Vagina (tissue), 2 donors: Measurements from ENCODE around the gene PRKAR1B. TPM values are rescaled to one million over a fixed set of nuclear protein-coding genes. Genes with fewer than 3 reads are reported as not detected.
A peak's percentile ranks its signal among the peaks of the same experiment; 100 is the strongest.

Experiments used
- DNase-seq, 2 donors: peaks; one replicate each; pipeline ENCODE4 v3.0.0-alpha.2; 2017; ENCODE audit errors: extremely low spot score in 2 of 2
- H3K27ac ChIP-seq: fragments of 200-600 bp; sonication (generic); one replicate; pipeline ENCODE4 v1.5.1; 2019
- H3K27me3 ChIP-seq: fragments of 200-600 bp; sonication (generic); one replicate; pipeline ENCODE4 v1.5.1; 2019
- H3K36me3 ChIP-seq, 2 donors: fragments of 200-600 bp; sonication (generic); one replicate each; pipeline ENCODE4 v1.5.1; 2017 to 2019
- H3K4me1 ChIP-seq: fragments of 200-600 bp; sonication (generic); one replicate; pipeline ENCODE4 v1.5.1; 2019
- H3K4me3 ChIP-seq, 2 donors: fragments of 200-600 bp; sonication (generic); 1 replicate in 1 of 2; 2 replicates in 1 of 2; pipeline ENCODE4 v1.5.1; 2016 to 2019
- H3K9me3 ChIP-seq: fragments of 200-600 bp; sonication (generic); one replicate; pipeline ENCODE4 v1.5.1; 2019
- POLR2A ChIP-seq, 2 donors: fragments of 450-650 bp; IDR thresholded peaks; one replicate each; pipeline ENCODE4 v1.6.1; 2017; ENCODE audit warnings: antibody characterized with exemption in 2 of 2, mild to moderate bottlenecking in 2 of 2, moderate library complexity in 2 of 2
- POLR2AphosphoS5 ChIP-seq, 2 donors: sonication (generic); formaldehyde crosslinking; IDR thresholded peaks; one replicate each; pipeline ENCODE4 v1.9.0; 2017; ENCODE audit warnings: antibody characterized with exemption in 2 of 2, mild to moderate bottlenecking in 2 of 2, low read depth in 1 of 2; ENCODE audit not compliant: insufficient read depth in 1 of 2
- intact Hi-C: fragments of 100-400 bp; cut with DNase I; formaldehyde crosslinking; loops from one replicate; pipeline ENCODE4 v1.15.1; 2023
- total RNA-seq: library from RNA; depleted of rRNA; stranded (reverse); fragments of >200 nt; gene quantifications from one replicate; pipeline ENCODE4 v1.2.3, GENCODE V29; 2016
- TF ChIP-seq, protein P1 (sequence below), 3 experiments: fragments of 450-650 bp in 2 of 3; fragments of 200-600 bp in 1 of 3; sonication (generic) in 1 of 3; IDR thresholded peaks; one replicate each; pipeline ENCODE4 v1.5.1; 2017 to 2019; ENCODE audit warnings: antibody characterized with exemption in 3 of 3, mild to moderate bottlenecking in 2 of 3, moderate library complexity in 2 of 3

Gene PRKAR1B
- total RNA-seq, 1 donor from 2014 or later = 31.4 TPM

GRCh38 chr7:630539-630938 lies 96.5 kb downstream of the PRKAR1B start:
- no peak for DNase-seq
- Histone ChIP-seq H3K4me3 (no peak overlapping the region), H3K36me3 (no peaks in the 10 kb centered on the region), H3K4me1 (no peaks in the 10 kb centered on the region), H3K9me3 (no peaks in the 10 kb centered on the region), H3K27ac (no peak overlapping the region), H3K27me3 (no peaks in the 10 kb centered on the region)
- TF ChIP-seq POLR2AphosphoS5 (IDR thresholded peaks at IDR 0.05; ENCODE audit: insufficient read depth in 1 of 2, low read depth in 1 of 2) (no peak), POLR2A (IDR thresholded peaks at IDR 0.05) (no peak)
- TF ChIP-seq, protein P1, sequence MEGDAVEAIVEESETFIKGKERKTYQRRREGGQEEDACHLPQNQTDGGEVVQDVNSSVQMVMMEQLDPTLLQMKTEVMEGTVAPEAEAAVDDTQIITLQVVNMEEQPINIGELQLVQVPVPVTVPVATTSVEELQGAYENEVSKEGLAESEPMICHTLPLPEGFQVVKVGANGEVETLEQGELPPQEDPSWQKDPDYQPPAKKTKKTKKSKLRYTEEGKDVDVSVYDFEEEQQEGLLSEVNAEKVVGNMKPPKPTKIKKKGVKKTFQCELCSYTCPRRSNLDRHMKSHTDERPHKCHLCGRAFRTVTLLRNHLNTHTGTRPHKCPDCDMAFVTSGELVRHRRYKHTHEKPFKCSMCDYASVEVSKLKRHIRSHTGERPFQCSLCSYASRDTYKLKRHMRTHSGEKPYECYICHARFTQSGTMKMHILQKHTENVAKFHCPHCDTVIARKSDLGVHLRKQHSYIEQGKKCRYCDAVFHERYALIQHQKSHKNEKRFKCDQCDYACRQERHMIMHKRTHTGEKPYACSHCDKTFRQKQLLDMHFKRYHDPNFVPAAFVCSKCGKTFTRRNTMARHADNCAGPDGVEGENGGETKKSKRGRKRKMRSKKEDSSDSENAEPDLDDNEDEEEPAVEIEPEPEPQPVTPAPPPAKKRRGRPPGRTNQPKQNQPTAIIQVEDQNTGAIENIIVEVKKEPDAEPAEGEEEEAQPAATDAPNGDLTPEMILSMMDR (IDR thresholded peaks at IDR 0.05) = no peak
- intact Hi-C loops = no loop called here

GRCh38 chr7:630111-630511 lies 97.0 kb downstream of the PRKAR1B start:
- H3K9me3 ChIP-seq = no peaks in the 10 kb centered on the region
- no peak overlapping the region for H3K4me3 ChIP-seq
- intact Hi-C loops = no loop called here
- no peak overlapping the region for H3K27ac ChIP-seq
- TF ChIP-seq POLR2A (IDR thresholded peaks at IDR 0.05) (no peak), POLR2AphosphoS5 (IDR thresholded peaks at IDR 0.05; ENCODE audit: insufficient read depth in 1 of 2, low read depth in 1 of 2) (no peak)
- TF ChIP-seq, protein P1 (IDR thresholded peaks at IDR 0.05) = no peak
- H3K36me3 ChIP-seq = no peaks in the 10 kb centered on the region
- no peaks in the 10 kb centered on the region for H3K27me3 ChIP-seq
- no peak for DNase-seq
- no peaks in the 10 kb centered on the region for H3K4me1 ChIP-seq

DNA sequence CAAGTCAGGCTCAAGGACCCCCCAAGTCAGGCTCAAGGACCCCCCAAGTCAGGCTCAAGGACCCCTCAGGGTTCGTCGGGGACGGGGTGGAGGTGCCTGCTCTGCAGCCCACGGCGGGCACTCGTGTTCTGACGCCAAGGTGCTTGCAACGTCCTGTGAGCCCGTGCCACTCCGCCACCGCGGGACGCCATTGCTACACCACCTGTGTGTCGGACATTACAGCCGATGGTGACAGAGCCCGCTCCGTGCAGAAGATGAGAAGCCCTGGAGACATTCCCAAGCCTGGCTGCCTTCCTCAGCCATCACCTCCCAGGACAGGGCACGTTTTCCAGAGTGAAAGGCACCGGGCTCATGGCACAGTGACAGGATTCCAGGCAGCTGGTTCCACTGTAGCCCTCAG lies 98.3 kb downstream of the PRKAR1B start:
- Histone ChIP-seq H3K36me3 (no peaks in the 10 kb centered on the region), H3K27me3 (no peaks in the 10 kb centered on the region), H3K4me3 (no peak overlapping the region), H3K27ac (no peak overlapping the region), H3K9me3 (no peaks in the 10 kb centered on the region), H3K4me1 (no peaks in the 10 kb centered on the region)
- peak in 1 of 2 donors; percentile 74 for DNase-seq
- intact Hi-C loops = loop anchor here (10.0 kb wide), 1 partner anchor 304 kb away; no protein-coding TSS in a partner anchor
- TF ChIP-seq, protein P1 (IDR thresholded peaks at IDR 0.05) = no peak
- TF ChIP-seq POLR2A (IDR thresholded peaks at IDR 0.05) (no peak), POLR2AphosphoS5 (IDR thresholded peaks at IDR 0.05; ENCODE audit: insufficient read depth in 1 of 2, low read depth in 1 of 2) (no peak)

GRCh38 chr7:628402-628763 lies 98.7 kb downstream of the PRKAR1B start:
- intact Hi-C loops = loop anchor here (10.0 kb wide), 1 partner anchor 304 kb away; no protein-coding TSS in a partner anchor
- Histone ChIP-seq H3K27me3 (no peaks in the 10 kb centered on the region), H3K27ac (no peak overlapping the region), H3K4me1 (no peaks in the 10 kb centered on the region), H3K36me3 (no peaks in the 10 kb centered on the region), H3K9me3 (no peaks in the 10 kb centered on the region), H3K4me3 (no peak overlapping the region)
- TF ChIP-seq, protein P1 (IDR thresholded peaks at IDR 0.05) = no peak
- no peak for TF ChIP-seq POLR2AphosphoS5 (IDR thresholded peaks at IDR 0.05; ENCODE audit: insufficient read depth in 1 of 2, low read depth in 1 of 2)
- peak in 1 of 2 donors; percentile 81 for DNase-seq

DNA sequence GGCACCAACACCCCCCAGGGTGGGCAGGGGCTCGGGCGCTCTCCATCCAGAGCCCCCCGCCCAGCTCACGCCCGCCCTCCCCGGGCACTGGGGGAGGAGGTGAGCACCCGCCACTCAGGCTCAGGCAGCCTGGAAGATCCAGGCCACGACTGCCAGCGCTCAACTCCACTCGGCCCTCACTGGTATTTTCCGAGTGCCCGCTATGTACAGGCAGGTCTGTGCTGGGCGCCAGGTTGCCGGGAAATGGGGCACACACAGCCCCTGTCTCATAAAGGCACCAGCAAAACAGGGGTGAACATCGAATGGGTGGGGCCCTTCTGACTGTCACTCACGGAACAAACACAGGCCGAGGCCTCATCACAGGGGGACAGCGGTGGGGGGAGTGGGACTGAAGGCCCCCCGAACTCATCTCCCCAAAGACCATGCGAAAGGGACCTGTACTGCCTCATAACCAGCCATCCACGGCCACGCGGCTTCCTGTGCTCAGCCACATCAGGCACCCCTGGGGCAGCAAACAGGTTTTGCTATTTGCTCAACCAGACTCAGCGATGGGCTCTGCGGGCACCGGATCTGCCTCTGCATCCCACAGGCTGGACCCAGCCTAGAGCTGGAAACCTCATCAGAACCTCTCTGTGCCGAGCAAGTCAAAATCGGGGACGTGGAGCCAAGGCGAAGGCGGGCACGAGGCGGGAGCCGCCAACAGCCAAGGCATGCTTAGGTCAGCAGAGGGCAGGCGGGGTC lies 99.2 kb downstream of the PRKAR1B start:
- Histone ChIP-seq H3K4me3 (no peak overlapping the region), H3K4me1 (no peaks in the 10 kb centered on the region), H3K36me3 (no peaks in the 10 kb centered on the region), H3K27me3 (no peaks in the 10 kb centered on the region), H3K27ac (no peak overlapping the region), H3K9me3 (no peaks in the 10 kb centered on the region)
- intact Hi-C loops = loop anchor here (10.0 kb wide), 1 partner anchor 303 kb away; no protein-coding TSS in a partner anchor
- TF ChIP-seq, protein P1 (IDR thresholded peaks at IDR 0.05) = no peak
- TF ChIP-seq POLR2A (IDR thresholded peaks at IDR 0.05) = no peak
- TF ChIP-seq POLR2AphosphoS5 (IDR thresholded peaks at IDR 0.05; ENCODE audit: insufficient read depth in 1 of 2, low read depth in 1 of 2) = no peak
- peak in 1 of 2 donors; percentile 77 for DNase-seq
